GM18867 (cell line): ENCODE data around the gene TRAIP.
"Not testable (repeated sequence)": the region's sequence is repeated elsewhere in the genome, so short reads cannot be mapped to it uniquely, and the experiment has no call there.

Experiments
- ATAC-seq: cut with Tn5 transposase; IDR thresholded peaks from one replicate; pipeline ENCODE4 v1.9.1; 2021; ENCODE audit warnings: mild to moderate bottlenecking, moderate library complexity; ENCODE audit not compliant: unreplicated experiment

The TRAIP gene

GRCh38 chr3:49831341-49831740 lies 25.0 kb downstream of the TRAIP start:
- no peak for ATAC-seq

GRCh38 chr3:49826016-49826415 lies 30.3 kb downstream of the TRAIP start:
- ATAC-seq = no peak

- not testable (repeated sequence) for ATAC-seq
These were observed 33.2 kb downstream of the TRAIP start for GRCh38 chr3:49823131-49823530.

- no peak for ATAC-seq
These were observed 42.7 kb downstream of the TRAIP start, which contains the start of gene UBA7 for GRCh38 chr3:49813497-49814174. Gene UBA7 (minus strand): TSS chr3:49813953. CDS start chr3:49813787, 166 bp downstream.

GRCh38 chr3:49812916-49813496 lies 43.4 kb downstream of the TRAIP start:
- ATAC-seq = no peak

- no peak for ATAC-seq
These were observed 48.8 kb downstream of the TRAIP start for GRCh38 chr3:49807431-49808114.

- no peak for ATAC-seq
These were observed 49.5 kb downstream of the TRAIP start for GRCh38 chr3:49806850-49807249.

GRCh38 chr3:49805897-49806701 lies 50.3 kb downstream of the TRAIP start:
- ATAC-seq = no peak

GRCh38 chr3:49805367-49805782 lies 51.0 kb downstream of the TRAIP start:
- no peak for ATAC-seq

- no peak for ATAC-seq
These were observed 52.0 kb downstream of the TRAIP start for GRCh38 chr3:49804141-49805041.

GRCh38 chr3:49803465-49804140 lies 52.8 kb downstream of the TRAIP start:
- peak; percentile 19 for ATAC-seq

GRCh38 chr3:49802719-49803464 lies 53.5 kb downstream of the TRAIP start, which contains the start of gene INKA1:
Gene INKA1 (plus strand): TSS chr3:49803261. CDS start chr3:49803393, 132 bp downstream.
- peak; percentile 74 for ATAC-seq

GRCh38 chr3:49801160-49801559 lies 55.2 kb downstream of the TRAIP start:
- ATAC-seq = no peak

- no peak for ATAC-seq
These were observed 56.6 kb downstream of the TRAIP start, which contains the start of gene CDHR4 for GRCh38 chr3:49799761-49800160. Gene CDHR4 (minus strand): TSS chr3:49799873. CDS start chr3:49799812, 61 bp downstream.

GRCh38 chr3:49799105-49799504 lies 57.3 kb downstream of the TRAIP start:
- ATAC-seq = no peak

- no peak for ATAC-seq
These were observed 61.1 kb downstream of the TRAIP start for GRCh38 chr3:49794926-49795905.

- no peak for ATAC-seq
These were observed 61.9 kb downstream of the TRAIP start for GRCh38 chr3:49794431-49794830.
